Parathyroid adenoma (tissue), 2 donors: ENCODE results near the gene PRLH.

Experiments
- H2AFZ ChIP-seq: fragments of 300-600 bp; sonication (generic); one replicate; pipeline ENCODE4 v1.7.0; 2017; ENCODE audit warnings: antibody characterized with exemption, mild to moderate bottlenecking
- H3K27ac ChIP-seq: fragments of 300-600 bp; sonication (generic); one replicate; pipeline ENCODE4 v1.7.0; 2017
- H3K27me3 ChIP-seq: fragments of 300-600 bp; sonication (generic); one replicate; pipeline ENCODE4 v1.7.0; 2017; ENCODE audit warnings: low read length; ENCODE audit not compliant: control insufficient read depth, insufficient read depth
- H3K36me3 ChIP-seq: fragments of 300-600 bp; sonication (generic); one replicate; pipeline ENCODE4 v1.7.0; 2017; ENCODE audit warnings: low read length; ENCODE audit not compliant: control insufficient read depth, insufficient read depth
- H3K4me1 ChIP-seq: fragments of 300-600 bp; sonication (generic); one replicate; pipeline ENCODE4 v1.7.0; 2017; ENCODE audit warnings: control low read depth
- H3K4me2 ChIP-seq: fragments of 300-600 bp; sonication (generic); one replicate; pipeline ENCODE4 v1.7.0; 2017; ENCODE audit warnings: low read length
- H3K4me3 ChIP-seq: fragments of 300-600 bp; sonication (generic); one replicate; pipeline ENCODE4 v1.7.0; 2017; ENCODE audit warnings: low read depth, low read length
- H3K79me2 ChIP-seq: fragments of 300-600 bp; sonication (generic); one replicate; pipeline ENCODE4 v1.7.0; 2017; ENCODE audit warnings: control low read depth
- H3K9ac ChIP-seq: fragments of 300-600 bp; sonication (generic); one replicate; pipeline ENCODE4 v1.7.0; 2017; ENCODE audit warnings: mild to moderate bottlenecking
- H3K9me3 ChIP-seq: fragments of 300-600 bp; sonication (generic); one replicate; pipeline ENCODE4 v1.7.0; 2017; ENCODE audit warnings: low read length; ENCODE audit not compliant: control insufficient read depth
- CTCF ChIP-seq: fragments of 300-600 bp; sonication (generic); IDR thresholded peaks from one replicate; pipeline ENCODE4 v1.7.0; 2017; ENCODE audit warnings: antibody characterized with exemption, mild to moderate bottlenecking
- donor health status: primary hyperparathyroidism.

Gene PRLH

DNA sequence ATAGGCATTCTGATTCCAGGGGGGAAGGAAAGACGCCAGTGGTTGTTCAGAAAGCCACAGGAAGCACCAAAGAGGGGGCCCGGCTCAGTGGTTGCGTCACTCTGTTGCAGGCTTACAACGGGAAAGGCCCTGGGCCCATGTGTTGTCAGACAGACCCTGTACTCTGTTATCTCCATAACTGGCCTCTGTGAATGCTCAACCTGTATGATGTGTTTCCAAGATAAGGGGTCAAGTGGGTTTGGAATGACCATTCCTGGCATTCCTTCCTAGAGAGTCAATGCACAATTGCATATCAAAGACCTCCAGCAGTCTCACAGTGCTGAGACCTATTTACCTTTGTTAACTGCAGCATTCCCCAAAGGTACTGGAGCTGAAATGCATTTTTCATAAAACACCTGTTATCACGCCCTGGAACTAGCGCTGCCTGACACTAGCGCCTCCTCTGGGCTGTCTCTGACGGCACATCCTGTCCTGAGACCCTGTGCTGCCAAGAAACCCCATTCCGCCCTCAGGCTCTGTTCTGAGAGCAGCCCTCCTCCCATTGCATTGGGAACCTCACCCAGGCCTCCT lies 47.9 kb downstream of the PRLH start:
- Histone ChIP-seq H3K9me3 (no peaks in the 10 kb centered on the region), H3K4me1 (peaks cover 8% of the 10 kb centered on the region), H3K27ac (no peak overlapping the region), H3K9ac (no peak overlapping the region), H3K27me3 (no peaks in the 10 kb centered on the region), H2AFZ (peak overlapping the region; percentile 43), H3K36me3 (no peaks in the 10 kb centered on the region), H3K79me2 (no peaks in the 10 kb centered on the region), H3K4me2 (no peak overlapping the region), H3K4me3 (no peak overlapping the region)
- peak; percentile 14 for TF ChIP-seq CTCF

DNA sequence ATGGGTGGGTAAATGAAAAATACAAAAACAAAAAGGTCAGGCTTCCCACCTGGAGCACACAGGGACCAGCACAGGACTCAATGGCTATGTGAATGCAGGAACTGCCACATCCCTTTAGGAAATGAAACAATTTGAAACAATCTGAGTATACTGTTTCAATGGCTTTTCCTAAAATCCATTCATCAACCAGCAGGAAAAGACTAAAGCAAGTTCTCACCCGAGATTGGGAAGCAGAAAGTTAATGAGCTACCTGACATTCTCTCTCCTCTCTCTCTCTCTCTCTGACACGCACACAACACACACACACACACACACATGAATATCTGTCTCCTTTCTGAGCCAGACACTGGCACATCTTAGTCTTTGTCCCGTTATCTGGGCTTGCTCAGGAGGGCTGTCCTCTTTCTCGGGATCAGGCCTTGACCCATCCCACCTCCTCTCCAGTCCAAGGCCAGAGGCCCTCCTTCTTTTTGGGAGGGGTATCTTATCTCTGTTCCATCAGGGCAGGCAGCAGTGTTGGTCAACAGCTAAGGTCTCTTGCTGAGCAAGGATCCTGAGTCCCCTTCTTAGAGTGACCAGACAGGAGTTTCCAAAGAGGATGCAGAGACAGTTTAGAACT lies 49.4 kb downstream of the PRLH start:
- peak overlapping the region; percentile 20 for H3K27ac ChIP-seq
- no peak overlapping the region for H3K4me2 ChIP-seq
- no peaks in the 10 kb centered on the region for H3K27me3 ChIP-seq
- no peak overlapping the region for H2AFZ ChIP-seq
- TF ChIP-seq CTCF: no peak
- H3K79me2 ChIP-seq: no peaks in the 10 kb centered on the region
- no peaks in the 10 kb centered on the region for H3K36me3 ChIP-seq
- peaks cover 8% of the 10 kb centered on the region for H3K4me1 ChIP-seq
- no peaks in the 10 kb centered on the region for H3K9me3 ChIP-seq
- no peak overlapping the region for H3K9ac ChIP-seq
- no peak overlapping the region for H3K4me3 ChIP-seq

DNA sequence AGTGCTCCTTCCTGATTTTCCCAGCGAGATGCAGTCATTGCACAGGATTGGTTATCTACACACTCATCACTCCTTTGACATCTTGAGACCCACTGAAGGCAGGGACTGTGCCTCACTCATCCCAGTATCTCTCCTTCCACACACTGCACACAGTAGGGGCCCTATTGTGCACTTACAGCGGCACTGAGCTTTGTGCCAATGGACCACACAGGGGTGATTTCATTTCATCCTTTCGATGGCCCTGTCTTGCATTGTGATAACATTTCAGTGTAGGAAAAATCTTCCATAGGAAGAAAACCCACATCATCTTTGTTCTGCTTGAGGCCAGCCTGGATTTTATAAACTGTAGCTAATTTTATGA lies 50.0 kb downstream of the PRLH start:
- Histone ChIP-seq H3K9me3 (no peaks in the 10 kb centered on the region), H3K9ac (no peak overlapping the region), H3K36me3 (no peaks in the 10 kb centered on the region), H3K4me3 (no peak overlapping the region), H2AFZ (no peak overlapping the region), H3K4me2 (no peak overlapping the region), H3K27ac (peak overlapping the region; percentile 20), H3K79me2 (no peaks in the 10 kb centered on the region), H3K27me3 (no peaks in the 10 kb centered on the region), H3K4me1 (peaks cover 8% of the 10 kb centered on the region)
- TF ChIP-seq CTCF: no peak
